ENCODE results near the gene ARSI. TPM values are rescaled to one million over a fixed set of nuclear protein-coding genes. Genes with fewer than 3 reads are reported as not detected.
A peak's percentile ranks its signal among the peaks of the same experiment; 100 is the strongest.

ARSI gene
- total RNA-seq, 1 experiment from 2014 or later, result 5.9 TPM

DNA sequence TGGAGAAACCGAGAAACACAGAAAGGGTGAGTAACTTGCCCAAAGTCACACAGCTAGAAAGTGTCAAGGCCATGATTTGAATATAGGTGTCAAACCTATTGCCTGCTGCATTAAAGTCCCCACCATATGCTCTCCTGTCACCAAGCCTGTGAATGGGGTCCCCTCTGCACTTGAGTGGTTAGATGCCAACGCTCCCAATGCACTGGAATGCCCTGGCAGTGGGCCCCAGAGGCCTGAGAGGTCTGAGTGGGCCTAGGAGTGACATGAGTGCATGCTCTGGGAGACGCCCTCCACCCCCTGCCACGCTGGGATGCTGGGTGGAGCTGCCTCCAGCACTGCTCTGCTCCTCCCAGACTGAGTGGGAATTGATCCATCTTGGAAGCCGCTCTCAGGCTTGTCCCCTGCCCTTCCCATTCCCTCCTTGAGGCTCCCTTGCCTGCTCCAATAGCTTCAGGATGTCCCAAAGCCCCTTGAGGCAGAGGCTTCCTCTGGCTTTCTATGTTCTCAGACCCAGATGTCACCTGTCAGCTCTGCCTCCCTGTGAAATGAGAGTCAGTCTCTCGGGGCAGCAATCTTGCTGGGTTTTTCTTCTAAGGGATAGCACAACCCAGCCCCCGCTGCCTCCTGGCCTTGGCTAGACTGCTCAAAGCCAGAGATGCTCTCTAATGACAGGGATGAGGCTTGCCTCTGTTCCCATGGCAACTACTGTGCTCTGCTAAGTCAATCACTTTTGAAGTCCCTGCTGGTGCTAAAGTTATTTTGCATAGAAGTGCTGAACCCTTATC, 6.6 kb upstream of the ARSI start:
- H3K4me3 Mint-ChIP-seq, result no peak overlapping the region
- H3K4me1 Mint-ChIP-seq, result peaks cover 31% of the 10 kb centered on the region
- CTCF ChIA-PET, result interaction anchor here (1.2 kb wide), 2 partner anchors 42 to 131 kb away, joined by 3 read pairs; no protein-coding TSS in a partner anchor
- POLR2A ChIA-PET, result no interaction called here
- no peaks in the 10 kb centered on the region for H3K27me3 Mint-ChIP-seq (ENCODE audit: low read depth)
- ATAC-seq (peak; percentile 63), DNase-seq (ENCODE audit: low spot score) (no peak)
- no peak overlapping the region for H3K27ac Mint-ChIP-seq
- TF ChIP-seq GABPB1 (CRISPR knock-in tag; IDR thresholded peaks at IDR 0.05) (no peak), SMAD3 (CRISPR knock-in tag; IDR thresholded peaks at IDR 0.05; ENCODE audit: borderline replicate concordance) (no peak), ELF4 (CRISPR knock-in tag; IDR thresholded peaks at IDR 0.05; ENCODE audit: low read depth) (no peak), RELA (CRISPR knock-in tag; IDR thresholded peaks at IDR 0.05; ENCODE audit: borderline replicate concordance) (no peak)
- TF ChIP-seq, protein P1, sequence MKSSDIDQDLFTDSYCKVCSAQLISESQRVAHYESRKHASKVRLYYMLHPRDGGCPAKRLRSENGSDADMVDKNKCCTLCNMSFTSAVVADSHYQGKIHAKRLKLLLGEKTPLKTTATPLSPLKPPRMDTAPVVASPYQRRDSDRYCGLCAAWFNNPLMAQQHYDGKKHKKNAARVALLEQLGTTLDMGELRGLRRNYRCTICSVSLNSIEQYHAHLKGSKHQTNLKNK (CRISPR knock-in tag; IDR thresholded peaks at IDR 0.05), result no peak
- H3K9me3 Mint-ChIP-seq, result no peaks in the 10 kb centered on the region
- H3K36me3 Mint-ChIP-seq, result no peaks in the 10 kb centered on the region

DNA sequence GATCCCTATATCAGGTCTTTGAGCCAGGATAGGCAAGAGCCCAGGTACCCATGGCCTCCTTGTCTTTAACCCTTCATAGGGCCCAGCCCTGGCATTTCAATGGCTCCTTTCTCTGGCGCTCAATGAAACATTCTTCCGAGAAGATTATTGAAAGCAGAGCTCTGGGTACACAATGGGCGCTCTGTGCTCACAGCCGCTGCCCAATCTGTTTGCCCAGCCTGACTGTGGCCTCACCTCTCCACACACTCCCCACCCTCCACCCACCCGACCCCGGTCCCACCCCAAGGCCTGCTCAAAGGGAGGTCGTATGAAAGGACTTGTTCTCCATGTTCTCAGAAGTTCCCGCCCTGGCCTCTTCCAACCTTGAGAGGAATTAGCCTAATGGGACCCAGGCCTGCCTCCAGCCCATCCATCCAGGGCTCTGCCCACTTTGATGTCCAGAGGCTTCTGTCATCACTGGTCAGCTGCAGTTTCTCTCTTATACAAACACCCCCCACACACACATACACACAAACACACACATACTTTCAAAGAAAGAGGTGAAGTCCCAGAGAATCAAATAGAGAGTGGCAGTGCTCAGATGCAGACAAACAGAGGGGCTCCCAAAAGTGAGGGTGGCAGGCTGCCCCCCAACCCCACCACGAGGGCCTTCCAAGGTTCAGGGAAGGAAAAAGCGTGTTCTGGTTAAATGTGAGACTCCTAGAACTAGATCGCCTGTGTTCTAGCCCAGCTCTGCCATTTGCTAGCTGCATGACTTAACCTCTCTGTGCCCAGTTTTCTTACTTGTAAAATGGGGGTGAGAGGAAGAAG, 5.1 kb upstream of the ARSI start:
- no peak overlapping the region for H3K27ac Mint-ChIP-seq
- ChIA-PET POLR2A (no interaction called here), CTCF (interaction anchor here (1.2 kb wide), 1 partner anchor 43 kb away, joined by 3 read pairs; no protein-coding TSS in a partner anchor)
- TF ChIP-seq ZNF423 (CRISPR knock-in tag; IDR thresholded peaks at IDR 0.05) (no peak), NFE2L1 (CRISPR knock-in tag; IDR thresholded peaks at IDR 0.05) (no peak), ESRRA (CRISPR knock-in tag; IDR thresholded peaks at IDR 0.05; ENCODE audit: borderline replicate concordance) (no peak), KAT7 (CRISPR knock-in tag; IDR thresholded peaks at IDR 0.05; ENCODE audit: borderline replicate concordance) (no peak), NFATC4 (CRISPR knock-in tag; IDR thresholded peaks at IDR 0.05) (no peak), TEAD4 (CRISPR knock-in tag; IDR thresholded peaks at IDR 0.05) (no peak), FOXJ3 (CRISPR knock-in tag; IDR thresholded peaks at IDR 0.05; ENCODE audit: borderline replicate concordance) (no peak)
- no peak overlapping the region for H3K4me3 Mint-ChIP-seq
- no peak for DNase-seq (ENCODE audit: low spot score)
- no peak for ATAC-seq
- H3K9me3 Mint-ChIP-seq, result no peaks in the 10 kb centered on the region
- H3K36me3 Mint-ChIP-seq, result no peaks in the 10 kb centered on the region
- peaks cover 45% of the 10 kb centered on the region for H3K4me1 Mint-ChIP-seq
- no peaks in the 10 kb centered on the region for H3K27me3 Mint-ChIP-seq (ENCODE audit: low read depth)

DNA sequence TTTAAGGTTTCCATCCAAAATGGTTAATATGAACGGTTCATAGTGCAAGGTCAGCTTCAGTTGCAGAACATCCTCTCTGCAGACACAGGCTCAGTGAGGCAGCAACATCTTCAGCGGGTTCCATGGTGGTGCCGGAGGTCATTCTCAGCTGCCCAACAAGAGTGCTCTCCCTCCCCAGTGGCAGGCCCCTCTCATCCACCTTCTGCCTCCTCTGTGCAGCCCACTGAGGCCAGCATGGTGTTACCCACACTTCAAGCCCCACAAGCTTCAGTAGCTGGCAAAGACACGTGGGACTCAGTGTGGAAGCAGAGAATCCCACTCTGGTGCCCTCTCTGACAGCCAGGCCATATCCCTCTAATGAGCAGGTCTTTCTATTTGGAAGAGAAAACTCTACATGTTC, 4.1 kb upstream of the ARSI start:
- H3K27ac Mint-ChIP-seq, result no peak overlapping the region
- TF ChIP-seq, protein P2, sequence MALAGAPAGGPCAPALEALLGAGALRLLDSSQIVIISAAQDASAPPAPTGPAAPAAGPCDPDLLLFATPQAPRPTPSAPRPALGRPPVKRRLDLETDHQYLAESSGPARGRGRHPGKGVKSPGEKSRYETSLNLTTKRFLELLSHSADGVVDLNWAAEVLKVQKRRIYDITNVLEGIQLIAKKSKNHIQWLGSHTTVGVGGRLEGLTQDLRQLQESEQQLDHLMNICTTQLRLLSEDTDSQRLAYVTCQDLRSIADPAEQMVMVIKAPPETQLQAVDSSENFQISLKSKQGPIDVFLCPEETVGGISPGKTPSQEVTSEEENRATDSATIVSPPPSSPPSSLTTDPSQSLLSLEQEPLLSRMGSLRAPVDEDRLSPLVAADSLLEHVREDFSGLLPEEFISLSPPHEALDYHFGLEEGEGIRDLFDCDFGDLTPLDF (CRISPR knock-in tag; IDR thresholded peaks at IDR 0.05), result no peak
- no peak for TF ChIP-seq NFATC4 (CRISPR knock-in tag; IDR thresholded peaks at IDR 0.05)
- TF ChIP-seq JUN (CRISPR knock-in tag; IDR thresholded peaks at IDR 0.05), result no peak
- TF ChIP-seq, protein P3, sequence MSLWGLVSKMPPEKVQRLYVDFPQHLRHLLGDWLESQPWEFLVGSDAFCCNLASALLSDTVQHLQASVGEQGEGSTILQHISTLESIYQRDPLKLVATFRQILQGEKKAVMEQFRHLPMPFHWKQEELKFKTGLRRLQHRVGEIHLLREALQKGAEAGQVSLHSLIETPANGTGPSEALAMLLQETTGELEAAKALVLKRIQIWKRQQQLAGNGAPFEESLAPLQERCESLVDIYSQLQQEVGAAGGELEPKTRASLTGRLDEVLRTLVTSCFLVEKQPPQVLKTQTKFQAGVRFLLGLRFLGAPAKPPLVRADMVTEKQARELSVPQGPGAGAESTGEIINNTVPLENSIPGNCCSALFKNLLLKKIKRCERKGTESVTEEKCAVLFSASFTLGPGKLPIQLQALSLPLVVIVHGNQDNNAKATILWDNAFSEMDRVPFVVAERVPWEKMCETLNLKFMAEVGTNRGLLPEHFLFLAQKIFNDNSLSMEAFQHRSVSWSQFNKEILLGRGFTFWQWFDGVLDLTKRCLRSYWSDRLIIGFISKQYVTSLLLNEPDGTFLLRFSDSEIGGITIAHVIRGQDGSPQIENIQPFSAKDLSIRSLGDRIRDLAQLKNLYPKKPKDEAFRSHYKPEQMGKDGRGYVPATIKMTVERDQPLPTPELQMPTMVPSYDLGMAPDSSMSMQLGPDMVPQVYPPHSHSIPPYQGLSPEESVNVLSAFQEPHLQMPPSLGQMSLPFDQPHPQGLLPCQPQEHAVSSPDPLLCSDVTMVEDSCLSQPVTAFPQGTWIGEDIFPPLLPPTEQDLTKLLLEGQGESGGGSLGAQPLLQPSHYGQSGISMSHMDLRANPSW (CRISPR knock-in tag; conservative IDR thresholded peaks at IDR 0.05; ENCODE audit: low read depth), result no peak
- ChIA-PET CTCF (no interaction called here), POLR2A (no interaction called here)
- peaks cover 46% of the 10 kb centered on the region for H3K4me1 Mint-ChIP-seq
- no peak overlapping the region for H3K4me3 Mint-ChIP-seq
- no peaks in the 10 kb centered on the region for H3K9me3 Mint-ChIP-seq
- ATAC-seq, result no peak
- peaks cover 1% of the 10 kb centered on the region for H3K27me3 Mint-ChIP-seq (ENCODE audit: low read depth)
- H3K36me3 Mint-ChIP-seq, result no peaks in the 10 kb centered on the region
- DNase-seq (ENCODE audit: low spot score), result no peak
